IMR-90 (cell line): ENCODE results near the gene CCHCR1.

Experiments used
- CTCF ChIP-seq: conservative IDR thresholded peaks from 2 replicates; pipeline ENCODE4 v1.5.1; 2012; ENCODE audit warnings: mild to moderate bottlenecking, low read depth, low read length, improper control_type of control experiment
- MAFK ChIP-seq: IDR thresholded peaks from 2 replicates; pipeline ENCODE4 v1.6.1; 2012; ENCODE audit warnings: low read depth, low read length, improper control_type of control experiment
- POLR2A ChIP-seq: IDR thresholded peaks from 2 replicates; pipeline ENCODE4 v1.6.1; 2012; ENCODE audit warnings: mild to moderate bottlenecking, low read depth, low read length
- RAD21 ChIP-seq: IDR thresholded peaks from 2 replicates; pipeline ENCODE4 v1.6.1; 2012; ENCODE audit warnings: low read length, improper control_type of control experiment
- RFX5 ChIP-seq: IDR thresholded peaks from 2 replicates; pipeline ENCODE4 v1.8.0; 2012; ENCODE audit warnings: low read depth, mild to moderate bottlenecking, low read length, moderate library complexity
- SMC3 ChIP-seq: fragments of 150-350 bp; IDR thresholded peaks from 2 replicates; pipeline ENCODE4 v1.6.1; 2016; ENCODE audit warnings: low read depth, mild to moderate bottlenecking, antibody characterized with exemption, low read length, moderate library complexity

- TF ChIP-seq CTCF (no peak), MAFK (no peak), SMC3 (no peak), RFX5 (no peak), RAD21 (no peak), POLR2A (no peak)
Measured at GRCh38 chr6:31138982-31139381, 18.6 kb downstream of the CCHCR1 start, which contains the start of gene PSORS1C2.
